IMR-90 (cell line): ENCODE measurements around the gene CDHR3. TPM values are rescaled to one million over a fixed set of nuclear protein-coding genes. Genes with fewer than 3 reads are reported as not detected.

Source experiments
- ATAC-seq: fragments of 200-7000 bp; cut with Tn5 transposase; 2 replicates; pipeline ENCODE4 v1.9.1; 2020; ENCODE audit warnings: low read depth, mild to moderate bottlenecking, moderate library complexity
- BruUV-seq: library from RNA; stranded (reverse); fragments of 400-500 nt; replicated peaks from 2 replicates; lab custom pipeline; 2021; lab: Mats Ljungman, UMichigan
- CTCF ChIA-PET: fragments of 300-600 bp; formaldehyde crosslinking; extraction: SDS; loops from one replicate; lab custom pipeline; 2021; ENCODE audit warnings: antibody characterized with exemption; lab: Yijun Ruan, JAX
- POLR2A ChIA-PET: fragments of 300-600 bp; sonication (Branson Sonifier 250); formaldehyde crosslinking; loops from one replicate; lab custom pipeline; 2022; ENCODE audit warnings: antibody characterized with exemption; ENCODE audit not compliant: unreplicated experiment; lab: Charles Lee
- DNase-seq: peaks from one replicate; pipeline ENCODE4 v3.0.0; 2013
- H2AFZ ChIP-seq: replicated peaks from 2 replicates; pipeline ENCODE3; 2013; ENCODE audit warnings: low read length, mild to moderate bottlenecking; ENCODE audit not compliant: poor library complexity
- H2AK5ac ChIP-seq: 2 replicates; pipeline ENCODE4 v1.6.1; 2013; ENCODE audit warnings: low read depth, low read length, inconsistent platforms
- H2AK9ac ChIP-seq: replicated peaks from 2 replicates; pipeline ENCODE3; 2013; ENCODE audit warnings: mild to moderate bottlenecking, low read depth, low read length, moderate library complexity; ENCODE audit not compliant: poor library complexity
- H2BK120ac ChIP-seq: 2 replicates; pipeline ENCODE4 v1.6.1; 2013; ENCODE audit warnings: low read depth, low read length, inconsistent platforms
- H2BK15ac ChIP-seq: 3 replicates; pipeline ENCODE4 v1.6.1; 2013; ENCODE audit warnings: low read depth, low read length, inconsistent platforms
- H2BK20ac ChIP-seq: 2 replicates; pipeline ENCODE4 v1.6.1; 2013; ENCODE audit warnings: low read depth, mild to moderate bottlenecking, inconsistent platforms, low read length, moderate library complexity
- H2BK5ac ChIP-seq: 2 replicates; pipeline ENCODE4 v1.6.1; 2013; ENCODE audit warnings: mild to moderate bottlenecking, low read depth, low read length, inconsistent platforms; ENCODE audit not compliant: poor library complexity, severe bottlenecking
- H3K14ac ChIP-seq: replicated peaks from 2 replicates; pipeline ENCODE4 v1.6.1; 2013; ENCODE audit warnings: low read depth, low read length, inconsistent platforms
- H3K18ac ChIP-seq: 2 replicates; pipeline ENCODE4 v1.6.1; 2013; ENCODE audit warnings: low read depth, low read length, control low read depth
- H3K23ac ChIP-seq: 2 replicates; pipeline ENCODE4 v1.6.1; 2013; ENCODE audit warnings: low read depth, low read length, inconsistent platforms
- H3K27ac ChIP-seq: 2 replicates; pipeline ENCODE4 v1.5.1; 2013; ENCODE audit warnings: mild to moderate bottlenecking, control low read depth, low read length; ENCODE audit not compliant: insufficient read depth
- H3K27me3 ChIP-seq: 2 replicates; pipeline ENCODE4 v1.6.1; 2013; ENCODE audit warnings: low read length; ENCODE audit not compliant: control insufficient read depth, insufficient read depth
- H3K36me3 ChIP-seq: 2 replicates; pipeline ENCODE4 v1.6.1; 2013; ENCODE audit warnings: low read length, mixed read lengths; ENCODE audit not compliant: control insufficient read depth, insufficient read depth
- H3K4ac ChIP-seq: 2 replicates; pipeline ENCODE4 v1.6.1; 2013; ENCODE audit warnings: low read depth, low read length, inconsistent platforms
- H3K4me1 ChIP-seq: 2 replicates; pipeline ENCODE4 v1.6.1; 2013; ENCODE audit warnings: low read length, mixed read lengths; ENCODE audit not compliant: control insufficient read depth, insufficient read depth
- H3K4me2 ChIP-seq: 2 replicates; pipeline ENCODE4 v1.6.1; 2013; ENCODE audit warnings: low read depth, mild to moderate bottlenecking, control low read depth, low read length, moderate library complexity
- H3K4me3 ChIP-seq: 2 replicates; pipeline ENCODE4 v1.5.1; 2013; ENCODE audit warnings: low read depth, mild to moderate bottlenecking, control low read depth, low read length, moderate library complexity; ENCODE audit not compliant: insufficient read depth
- H3K56ac ChIP-seq: 2 replicates; pipeline ENCODE4 v1.6.1; 2013; ENCODE audit warnings: low read length, inconsistent platforms; ENCODE audit not compliant: insufficient read depth; ENCODE audit errors: extremely low read depth
- H3K79me1 ChIP-seq, 2 experiments: 2 replicates each; pipeline ENCODE4 v1.6.1; 2013; ENCODE audit warnings: low read length in 2 of 2, inconsistent platforms in 1 of 2, low read depth in 1 of 2
- H3K9ac ChIP-seq: 2 replicates; pipeline ENCODE4 v1.6.1; 2013; ENCODE audit warnings: low read depth, low read length, control low read depth
- H3K9me1 ChIP-seq: 2 replicates; pipeline ENCODE4 v1.6.1; 2013; ENCODE audit warnings: low read length, inconsistent platforms; ENCODE audit not compliant: insufficient read depth
- H3K9me3 ChIP-seq: 2 replicates; pipeline ENCODE4 v1.6.1; 2013; ENCODE audit warnings: low read length; ENCODE audit not compliant: control insufficient read depth, insufficient read depth
- H4K20me1 ChIP-seq: 2 replicates; pipeline ENCODE4 v1.6.1; 2013; ENCODE audit warnings: low read length, inconsistent platforms; ENCODE audit not compliant: insufficient read depth
- H4K5ac ChIP-seq: 2 replicates; pipeline ENCODE4 v1.6.1; 2013; ENCODE audit warnings: mild to moderate bottlenecking, low read depth, low read length, control low read depth
- H4K8ac ChIP-seq, 2 experiments: 2 replicates each; pipeline ENCODE4 v1.6.1; 2013; ENCODE audit warnings: low read depth in 2 of 2, low read length in 2 of 2, control low read depth in 1 of 2, inconsistent platforms in 1 of 2
- H4K91ac ChIP-seq: 2 replicates; pipeline ENCODE4 v1.6.1; 2013; ENCODE audit warnings: low read depth, low read length, inconsistent platforms; ENCODE audit not compliant: insufficient read depth
- BHLHE40 ChIP-seq: fragments of 150-350 bp; IDR thresholded peaks from 2 replicates; pipeline ENCODE4 v1.6.1; 2016; ENCODE audit warnings: mild to moderate bottlenecking, low read depth, low read length
- CEBPB ChIP-seq: IDR thresholded peaks from 2 replicates; pipeline ENCODE4 v1.6.1; 2012; ENCODE audit warnings: low read depth, low read length, improper control_type of control experiment
- CHD1 ChIP-seq: IDR thresholded peaks from 2 replicates; pipeline ENCODE4 v1.6.1; 2012; ENCODE audit warnings: low read depth, low read length, improper control_type of control experiment
- CTCF ChIP-seq: conservative IDR thresholded peaks from 2 replicates; pipeline ENCODE4 v1.5.1; 2012; ENCODE audit warnings: mild to moderate bottlenecking, low read depth, low read length, improper control_type of control experiment
- ELK1 ChIP-seq: fragments of 150-350 bp; IDR thresholded peaks from 2 replicates; pipeline ENCODE4 v1.6.1; 2016; ENCODE audit warnings: low read depth, mild to moderate bottlenecking, low read length, moderate library complexity, borderline replicate concordance
- FOS ChIP-seq: fragments of 150-350 bp; IDR thresholded peaks from 2 replicates; pipeline ENCODE4 v1.6.1; 2016; ENCODE audit warnings: low read depth, low read length
- MAFK ChIP-seq: IDR thresholded peaks from 2 replicates; pipeline ENCODE4 v1.6.1; 2012; ENCODE audit warnings: low read depth, low read length, improper control_type of control experiment
- MAZ ChIP-seq: IDR thresholded peaks from 2 replicates; pipeline ENCODE4 v1.6.1; 2012; ENCODE audit warnings: low read depth, mild to moderate bottlenecking, low read length, improper control_type of control experiment, moderate library complexity, borderline replicate concordance
- MXI1 ChIP-seq: IDR thresholded peaks from 2 replicates; pipeline ENCODE4 v1.6.1; 2012; ENCODE audit warnings: low read depth, mild to moderate bottlenecking, low read length, moderate library complexity, borderline replicate concordance
- NFE2L2 ChIP-seq: fragments of 150-350 bp; IDR thresholded peaks from 2 replicates; pipeline ENCODE4 v1.6.1; 2016; ENCODE audit warnings: low read depth, mild to moderate bottlenecking, low read length
- RAD21 ChIP-seq: IDR thresholded peaks from 2 replicates; pipeline ENCODE4 v1.6.1; 2012; ENCODE audit warnings: low read length, improper control_type of control experiment
- RCOR1 ChIP-seq: IDR thresholded peaks from 2 replicates; pipeline ENCODE4 v1.6.1; 2012; ENCODE audit warnings: mild to moderate bottlenecking, low read length, improper control_type of control experiment; ENCODE audit not compliant: insufficient replicate concordance
- RFX5 ChIP-seq: IDR thresholded peaks from 2 replicates; pipeline ENCODE4 v1.8.0; 2012; ENCODE audit warnings: low read depth, mild to moderate bottlenecking, low read length, moderate library complexity
- SMC3 ChIP-seq: fragments of 150-350 bp; IDR thresholded peaks from 2 replicates; pipeline ENCODE4 v1.6.1; 2016; ENCODE audit warnings: low read depth, mild to moderate bottlenecking, antibody characterized with exemption, low read length, moderate library complexity
- USF2 ChIP-seq: fragments of 150-350 bp; IDR thresholded peaks from 2 replicates; pipeline ENCODE4 v1.6.1; 2017; ENCODE audit warnings: mild to moderate bottlenecking, antibody characterized with exemption, low read length, low read depth
- WGBS, 2 experiments: methylation state at CpG; one replicate each; pipeline versions ENCODE4 v1.1.5 to v1.1.7; 2013; ENCODE audit warnings: missing lambda C conversion rate in 2 of 2; ENCODE audit not compliant: insufficient read length in 1 of 2; ENCODE audit errors: extremely low coverage in 2 of 2; 5-methylcytosine and 5-hydroxymethylcytosine counted together
- dilution Hi-C: fragments of 300-500 bp; cut with HindIII; formaldehyde crosslinking; loops from one replicate; pipeline ENCODE4 v1.14.3; 2018; ENCODE audit warnings: low sequenced_read_pairs; ENCODE audit not compliant: unreplicated experiment
- in situ Hi-C: fragments of 300-500 bp; cut with MboI; formaldehyde crosslinking; loops from 3 replicates; pipeline ENCODE4 v1.14.3; 2019; ENCODE audit warnings: low sequenced_read_pairs, inconsistent platforms, mixed read lengths
- intact Hi-C: fragments of 100-400 bp; cut with micrococcal nuclease; formaldehyde crosslinking; loops from 2 replicates; pipeline ENCODE4 v1.10.0; 2022
- polyA plus RNA-seq, 3 experiments: library from polyadenylated mRNA; depleted of rRNA; stranded (reverse); fragments of >200 nt; gene quantifications; 2 replicates each; pipeline ENCODE4 v1.2.3, GENCODE V29; 2012; ENCODE audit warnings: low replicate concordance in 1 of 3
- total RNA-seq: library from RNA; depleted of rRNA; stranded (reverse); fragments of >200 nt; gene quantifications from 2 replicates; pipeline ENCODE4 v1.2.3, GENCODE V29; 2012

Gene CDHR3
- total and polyA plus RNA-seq, 2 of the 4 experiments (the other 2 are of a cell fraction) = 0.96 to 1.6 TPM

DNA sequence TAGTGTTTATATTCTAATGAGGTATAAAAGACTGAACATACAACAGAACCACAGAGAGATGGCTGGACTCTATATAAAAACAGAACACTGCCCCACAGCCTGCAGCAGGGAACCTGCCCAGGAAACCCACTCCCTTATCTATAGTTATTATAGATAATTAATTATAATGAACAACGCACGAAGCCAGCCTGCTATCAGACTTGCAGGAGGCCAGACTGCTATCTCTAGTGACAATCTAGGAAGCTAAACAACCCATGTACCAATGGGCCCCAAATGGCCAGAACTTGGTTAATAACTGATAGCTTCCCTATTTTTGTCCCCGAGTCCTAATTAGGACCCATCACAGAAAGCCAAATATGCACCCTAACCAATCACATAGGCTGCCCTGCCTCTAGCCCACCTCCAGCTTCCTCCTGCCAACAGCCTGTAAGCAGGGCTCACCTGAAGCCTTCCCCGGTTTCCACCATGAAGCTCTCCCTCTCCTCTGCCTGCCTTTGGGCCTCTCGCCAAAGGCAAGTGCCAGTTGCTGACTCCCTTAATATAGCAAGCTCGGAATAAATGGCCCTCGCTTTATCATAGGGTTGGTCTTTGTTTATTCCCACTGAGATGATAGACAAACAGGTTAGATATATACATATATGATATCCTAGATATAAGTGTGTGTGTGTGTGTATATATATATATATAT, 74.6 kb downstream of the CDHR3 start:
- H3K9ac ChIP-seq = no peak overlapping the region
- peak overlapping the region; percentile 45 for H2BK20ac ChIP-seq
- no CpG with 5 or more reads among the region's 7 CpGs for WGBS, 2 experiments
- H3K56ac ChIP-seq = no peak overlapping the region
- dilution Hi-C loops (no loop called here), intact Hi-C loops (no loop called here), in situ Hi-C loops (no loop called here)
- 0 out of 2 replicates have a peak overlapping the region, but pooled peaks have one; percentile 4 for H4K91ac ChIP-seq
- H3K4me2 ChIP-seq = no peak overlapping the region
- H3K4me3 ChIP-seq = no peak overlapping the region
- H2AFZ ChIP-seq = no peak overlapping the region
- H3K9me3 ChIP-seq = peaks cover 9% of the 10 kb centered on the region
- no peaks in the 10 kb centered on the region for H4K20me1 ChIP-seq
- H4K5ac ChIP-seq = no peak overlapping the region
- no peak overlapping the region for H3K27ac ChIP-seq
- DNase-seq (no peak), ATAC-seq (no peak)
- POLR2A ChIA-PET = no interaction called here
- no peak overlapping the region for H2BK15ac ChIP-seq
- BruUV-seq = no TSS peak
- H2BK120ac ChIP-seq = no peak overlapping the region
- H3K9me1 ChIP-seq = peaks cover 21% of the 10 kb centered on the region
- H3K36me3 ChIP-seq = no peaks in the 10 kb centered on the region
- H3K23ac ChIP-seq = no peak overlapping the region
- H3K4ac ChIP-seq = no peak overlapping the region; the same call in 1 of the 2 replicates
- no peak overlapping the region; the same call in 1 of the 2 replicates for H3K18ac ChIP-seq
- no peak overlapping the region for H3K14ac ChIP-seq
- no peak overlapping the region for H2AK9ac ChIP-seq
- H2AK5ac ChIP-seq = peak overlapping the region; percentile 20; the same call in 1 of the 2 replicates
- no peaks in the 10 kb centered on the region for H3K79me1 ChIP-seq
- peaks cover 30% of the 10 kb centered on the region for H3K4me1 ChIP-seq
- CTCF ChIA-PET = interaction anchor here (0.6 to 1.5 kb wide), 4 partner anchors 23 to 277 kb away, joined by 3 read pairs; no protein-coding TSS in a partner anchor
- no peak overlapping the region for H2BK5ac ChIP-seq
- no peak overlapping the region for H4K8ac ChIP-seq
- no peaks in the 10 kb centered on the region for H3K27me3 ChIP-seq
- TF ChIP-seq CHD1 (no peak), SMC3 (no peak), MXI1 (no peak), BHLHE40 (no peak), RFX5 (no peak), CEBPB (no peak), MAFK (no peak), CTCF (no peak), RAD21 (no peak), FOS (no peak), RCOR1 (no peak), NFE2L2 (no peak), ELK1 (no peak), USF2 (no peak), MAZ (no peak)
